ENCODE measurements around the gene LNX1. TPM values are rescaled to one million over a fixed set of nuclear protein-coding genes. Genes with fewer than 3 reads are reported as not detected.

The LNX1 gene
- total RNA-seq, 1 experiment from 2014 or later = 1.7 TPM

GRCh38 chr4:53510321-53510720, 81.0 kb downstream of the LNX1 start:
- no peak overlapping the region for H2BK15ac ChIP-seq (ENCODE audit: low read depth, low read length)
- no peaks in the 10 kb centered on the region for H3K23me2 ChIP-seq (ENCODE audit: insufficient read length, low read depth, low read length, poor library complexity, severe bottlenecking)
- H4K8ac ChIP-seq (replicated peaks; ENCODE audit: insufficient read length, low read depth, low read length) = no peak overlapping the region
- H2BK12ac ChIP-seq (ENCODE audit: insufficient read length, low read depth, low read length) = no peak overlapping the region
- H3K14ac ChIP-seq (ENCODE audit: insufficient read depth, low read length) = no peak overlapping the region
- H3K18ac ChIP-seq (ENCODE audit: insufficient read length, low read depth, low read length) = no peak overlapping the region
- no peaks in the 10 kb centered on the region for H3K4me1 ChIP-seq (ENCODE audit: insufficient read depth, low read length)
- no peak overlapping the region for H2AFZ ChIP-seq (ENCODE audit: low read length)
- H3K9ac ChIP-seq (ENCODE audit: extremely low read depth, insufficient read length, low read length) = no peak overlapping the region
- no peak overlapping the region for H3K4me2 ChIP-seq (ENCODE audit: insufficient read depth, insufficient read length, low read length)
- H3K79me1 ChIP-seq (ENCODE audit: insufficient read depth, low read depth, low read length, poor library complexity, severe bottlenecking) = no peaks in the 10 kb centered on the region
- no peaks in the 10 kb centered on the region for H3K27me3 Mint-ChIP-seq (ENCODE audit: low read depth)
- no peak overlapping the region for H3K23ac ChIP-seq (ENCODE audit: insufficient read length, low read depth, low read length)
- no peaks in the 10 kb centered on the region for H3K9me3 ChIP-seq (ENCODE audit: control insufficient read depth, low read depth, low read length)
- H3K27me3 ChIP-seq (ENCODE audit: insufficient read depth, low read length) = no peaks in the 10 kb centered on the region
- H3K56ac ChIP-seq (ENCODE audit: insufficient read length, low read depth, low read length) = no peak overlapping the region
- no peak overlapping the region for H3K27ac ChIP-seq (ENCODE audit: insufficient read length, low read depth, low read length)
- no peak overlapping the region for H4K91ac ChIP-seq (ENCODE audit: insufficient read length, low read depth, low read length)
- no peak overlapping the region for H3K27ac Mint-ChIP-seq
- H2BK20ac ChIP-seq (ENCODE audit: low read depth, low read length, poor library complexity, severe bottlenecking) = no peak overlapping the region
- H4K5ac ChIP-seq (ENCODE audit: insufficient read length, low read depth, low read length) = no peak overlapping the region
- no CpG with 5 or more reads among the region's 5 CpGs for WGBS (ENCODE audit: extremely low coverage, insufficient read length, low lambda C conversion rate)
- H3T11ph ChIP-seq (ENCODE audit: low read length) = no peak overlapping the region
- DNase-seq = no peak
- no peak overlapping the region for H2BK120ac ChIP-seq (ENCODE audit: low read depth, low read length, poor library complexity, severe bottlenecking)
- no peak overlapping the region for H2AK5ac ChIP-seq (ENCODE audit: insufficient read length, low read length)
- H3K4me1 Mint-ChIP-seq = no peaks in the 10 kb centered on the region
- H3K36me3 Mint-ChIP-seq (ENCODE audit: insufficient read depth in 1 of 3, low read depth in 3 of 3) = no peaks in the 10 kb centered on the region
- H3K4me3 Mint-ChIP-seq = no peak overlapping the region
- TF ChIP-seq, protein P1, sequence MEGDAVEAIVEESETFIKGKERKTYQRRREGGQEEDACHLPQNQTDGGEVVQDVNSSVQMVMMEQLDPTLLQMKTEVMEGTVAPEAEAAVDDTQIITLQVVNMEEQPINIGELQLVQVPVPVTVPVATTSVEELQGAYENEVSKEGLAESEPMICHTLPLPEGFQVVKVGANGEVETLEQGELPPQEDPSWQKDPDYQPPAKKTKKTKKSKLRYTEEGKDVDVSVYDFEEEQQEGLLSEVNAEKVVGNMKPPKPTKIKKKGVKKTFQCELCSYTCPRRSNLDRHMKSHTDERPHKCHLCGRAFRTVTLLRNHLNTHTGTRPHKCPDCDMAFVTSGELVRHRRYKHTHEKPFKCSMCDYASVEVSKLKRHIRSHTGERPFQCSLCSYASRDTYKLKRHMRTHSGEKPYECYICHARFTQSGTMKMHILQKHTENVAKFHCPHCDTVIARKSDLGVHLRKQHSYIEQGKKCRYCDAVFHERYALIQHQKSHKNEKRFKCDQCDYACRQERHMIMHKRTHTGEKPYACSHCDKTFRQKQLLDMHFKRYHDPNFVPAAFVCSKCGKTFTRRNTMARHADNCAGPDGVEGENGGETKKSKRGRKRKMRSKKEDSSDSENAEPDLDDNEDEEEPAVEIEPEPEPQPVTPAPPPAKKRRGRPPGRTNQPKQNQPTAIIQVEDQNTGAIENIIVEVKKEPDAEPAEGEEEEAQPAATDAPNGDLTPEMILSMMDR (conservative IDR thresholded peaks at IDR 0.05) = no peak
- no peaks in the 10 kb centered on the region for H3K79me2 ChIP-seq (ENCODE audit: insufficient read depth, low read length)
- H2BK5ac ChIP-seq (ENCODE audit: insufficient read length, low read length) = no peak overlapping the region
- no peaks in the 10 kb centered on the region for H4K20me1 ChIP-seq (ENCODE audit: control insufficient read depth, insufficient read depth, insufficient read length)
- no peaks in the 10 kb centered on the region for H3K9me3 Mint-ChIP-seq
- H3K4ac ChIP-seq (ENCODE audit: low read depth, low read length) = no peak overlapping the region
